WERI-Rb-1 (cell line): ENCODE measurements around the gene AADACL4.
"Not testable (repeated sequence)": the region's sequence is repeated elsewhere in the genome, so short reads cannot be mapped to it uniquely, and the experiment has no call there.

Source experiments
- DNase-seq: peaks from one replicate; pipeline ENCODE4 v3.0.0-alpha.2; 2020
- H3K27ac ChIP-seq: fragments of 250-450 bp; sonication (Bioruptor Pico); 2 replicates; pipeline ENCODE4 v1.5.1; 2020; ENCODE audit warnings: mild to moderate bottlenecking, moderate library complexity
- H3K27me3 ChIP-seq: fragments of 250-450 bp; sonication (Bioruptor Pico); 2 replicates; pipeline ENCODE4 v1.5.1; 2021; ENCODE audit warnings: mild to moderate bottlenecking, low read depth, moderate library complexity; ENCODE audit not compliant: insufficient read depth, severe bottlenecking
- H3K36me3 ChIP-seq: fragments of 250-450 bp; sonication (Bioruptor Pico); 2 replicates; pipeline ENCODE4 v1.5.1; 2020; ENCODE audit warnings: mild to moderate bottlenecking, moderate library complexity
- H3K4me3 ChIP-seq: 2 replicates; pipeline ENCODE4 v1.5.1; 2011; ENCODE audit warnings: low read depth, mild to moderate bottlenecking, control low read depth, low read length
- H3K9me3 ChIP-seq: fragments of 250-450 bp; sonication (Bioruptor Pico); 2 replicates; pipeline ENCODE4 v1.5.1; 2021; ENCODE audit warnings: mild to moderate bottlenecking, moderate library complexity; ENCODE audit not compliant: severe bottlenecking
- CTCF ChIP-seq: IDR thresholded peaks from 2 replicates; pipeline ENCODE4 v1.5.1; 2011; ENCODE audit warnings: low read depth, mild to moderate bottlenecking, control low read depth, inconsistent platforms, low read length

Gene AADACL4

GRCh38 chr1:12669529-12670068 is 25.7 kb downstream of the AADACL4 start:
- no peak overlapping the region for H3K4me3 ChIP-seq
- no peak overlapping the region for H3K27ac ChIP-seq
- no peak for TF ChIP-seq CTCF
- H3K36me3 ChIP-seq: no peaks in the 10 kb centered on the region
- H3K9me3 ChIP-seq: no peaks in the 10 kb centered on the region
- H3K27me3 ChIP-seq: peaks cover 75% of the 10 kb centered on the region
- DNase-seq: no peak

GRCh38 chr1:12674358-12674757 is 30.5 kb downstream of the AADACL4 start:
- TF ChIP-seq CTCF: no peak
- Histone ChIP-seq H3K27me3 (peaks cover 79% of the 10 kb centered on the region), H3K4me3 (no peak overlapping the region)

GRCh38 chr1:12676122-12676521 is 32.2 kb downstream of the AADACL4 start:
- H3K4me3 ChIP-seq, H3K36me3 ChIP-seq, DNase-seq, H3K27ac ChIP-seq, H3K9me3 ChIP-seq: not testable (repeated sequence)
- peaks cover 78% of the 10 kb centered on the region for H3K27me3 ChIP-seq

More at GRCh38 chr1:12674358-12674757, 30.5 kb downstream of the AADACL4 start:
- no peak overlapping the region for H3K27ac ChIP-seq
- H3K36me3 ChIP-seq: no peaks in the 10 kb centered on the region
- DNase-seq: no peak
- no peaks in the 10 kb centered on the region for H3K9me3 ChIP-seq

GRCh38 chr1:12677565-12677964 is 33.7 kb downstream of the AADACL4 start:
- DNase-seq: no peak
- Histone ChIP-seq H3K36me3 (no peaks in the 10 kb centered on the region), H3K9me3 (no peaks in the 10 kb centered on the region), H3K4me3 (no peak overlapping the region), H3K27ac (no peak overlapping the region), H3K27me3 (peaks cover 71% of the 10 kb centered on the region)
- TF ChIP-seq CTCF: no peak

GRCh38 chr1:12678350-12678749 is 34.5 kb downstream of the AADACL4 start:
- no peaks in the 10 kb centered on the region for H3K9me3 ChIP-seq
- DNase-seq: no peak
- peaks cover 68% of the 10 kb centered on the region for H3K27me3 ChIP-seq
- no peak for TF ChIP-seq CTCF
- no peak overlapping the region for H3K4me3 ChIP-seq
- H3K36me3 ChIP-seq: no peaks in the 10 kb centered on the region
- no peak overlapping the region for H3K27ac ChIP-seq

- DNase-seq: no peak
These were observed 34.9 kb downstream of the AADACL4 start for GRCh38 chr1:12678820-12679219.

More at GRCh38 chr1:12678820-12679219, 34.9 kb downstream of the AADACL4 start:
- H3K27ac ChIP-seq: no peak overlapping the region
- TF ChIP-seq CTCF: no peak
- H3K27me3 ChIP-seq: peaks cover 69% of the 10 kb centered on the region
- H3K9me3 ChIP-seq: no peaks in the 10 kb centered on the region
- H3K4me3 ChIP-seq: no peak overlapping the region
- H3K36me3 ChIP-seq: no peaks in the 10 kb centered on the region
